Endometrium (tissue), 2 donors: ENCODE data around the gene HDLBP.

Source experiments
- FAIRE-seq: peaks from 2 replicates; lab custom pipeline; 2012; peaks lifted over from hg19 to GRCh38; lab: Jason Lieb, UNC
- donor health status: control.
- donor health status: control.

Gene HDLBP

GRCh38 chr2:241228081-241228859, 87.2 kb downstream of the HDLBP start:
- no peak for FAIRE-seq

GRCh38 chr2:241227594-241227993, 87.9 kb downstream of the HDLBP start:
- no peak for FAIRE-seq

GRCh38 chr2:241226723-241227572, 88.5 kb downstream of the HDLBP start:
- no peak for FAIRE-seq

- no peak for FAIRE-seq
These were observed 89.5 kb downstream of the HDLBP start for GRCh38 chr2:241225983-241226382.

GRCh38 chr2:241225545-241225944, 89.9 kb downstream of the HDLBP start:
- no peak for FAIRE-seq

- no peak for FAIRE-seq
These were observed 90.5 kb downstream of the HDLBP start for GRCh38 chr2:241224851-241225438.

GRCh38 chr2:241224018-241224850, 91.2 kb downstream of the HDLBP start:
- FAIRE-seq, result no peak

GRCh38 chr2:241223211-241224017, 92.1 kb downstream of the HDLBP start:
- no peak for FAIRE-seq

- no peak for FAIRE-seq
These were observed 95.6 kb downstream of the HDLBP start for GRCh38 chr2:241219856-241220356.

- FAIRE-seq, result no peak
These were observed 96.5 kb downstream of the HDLBP start for GRCh38 chr2:241219030-241219382.

GRCh38 chr2:241218131-241219029, 97.1 kb downstream of the HDLBP start:
- FAIRE-seq, result no peak

GRCh38 chr2:241217320-241218031, 98.0 kb downstream of the HDLBP start:
- FAIRE-seq, result no peak

- FAIRE-seq, result no peak
These were observed 99.2 kb downstream of the HDLBP start for GRCh38 chr2:241216211-241216761.

- no peak for FAIRE-seq
These were observed 100.1 kb downstream of the HDLBP start for GRCh38 chr2:241215421-241215820.

- FAIRE-seq, result no peak
These were observed 100.7 kb downstream of the HDLBP start for GRCh38 chr2:241214766-241215165.

GRCh38 chr2:241214209-241214608, 101.3 kb downstream of the HDLBP start:
- FAIRE-seq, result no peak

- no peak for FAIRE-seq
These were observed 101.9 kb downstream of the HDLBP start for GRCh38 chr2:241213567-241213966.

GRCh38 chr2:241213041-241213440, 102.4 kb downstream of the HDLBP start:
- no peak for FAIRE-seq

GRCh38 chr2:241211276-241211675, 104.2 kb downstream of the HDLBP start:
- FAIRE-seq, result no peak
